Suprapubic skin (tissue), 4 donors: ENCODE measurements around the gene TMTC2. TPM values are rescaled to one million over a fixed set of nuclear protein-coding genes. Genes with fewer than 3 reads are reported as not detected.

Experiments used
- DNase-seq, 2 donors: peaks; one replicate each; pipeline ENCODE4 v3.0.0-alpha.2; 2019; ENCODE audit warnings: low spot score in 2 of 2
- H3K27ac ChIP-seq: fragments of 200-600 bp; sonication (generic); one replicate; pipeline ENCODE4 v1.5.1; 2019
- H3K27me3 ChIP-seq: fragments of 200-600 bp; sonication (generic); one replicate; pipeline ENCODE4 v1.5.1; 2019
- H3K36me3 ChIP-seq: fragments of 200-600 bp; sonication (generic); one replicate; pipeline ENCODE4 v1.5.1; 2019
- H3K4me1 ChIP-seq: fragments of 200-600 bp; sonication (generic); one replicate; pipeline ENCODE4 v1.5.1; 2019
- H3K4me3 ChIP-seq: fragments of 200-600 bp; sonication (generic); one replicate; pipeline ENCODE4 v1.5.1; 2019; ENCODE audit warnings: mild to moderate bottlenecking
- H3K9me3 ChIP-seq: fragments of 200-600 bp; sonication (generic); one replicate; pipeline ENCODE4 v1.5.1; 2019
- EP300 ChIP-seq: sonication (generic); formaldehyde crosslinking; IDR thresholded peaks from one replicate; pipeline ENCODE4 v1.6.1; 2017; ENCODE audit warnings: antibody characterized with exemption
- POLR2A ChIP-seq, 2 donors: fragments of 450-650 bp; IDR thresholded peaks; one replicate each; pipeline ENCODE4 v1.6.1; 2017; ENCODE audit warnings: antibody characterized with exemption in 2 of 2, mild to moderate bottlenecking in 2 of 2, moderate library complexity in 2 of 2
- POLR2AphosphoS5 ChIP-seq, 3 donors: sonication (generic); formaldehyde crosslinking; IDR thresholded peaks; one replicate each; pipeline ENCODE4 v1.6.1; 2017; ENCODE audit warnings: antibody characterized with exemption in 3 of 3
- WGBS: methylation state at CpG from one replicate; pipeline ENCODE4 v1.1.5; 2018; 5-methylcytosine and 5-hydroxymethylcytosine counted together
- total RNA-seq, 4 donors: library from RNA; depleted of rRNA; stranded (reverse); fragments of >200 nt; gene quantifications; one replicate each; pipeline ENCODE4 v1.1.0, GENCODE V29; 2016
- TF ChIP-seq, protein P1 (sequence below), 2 donors: fragments of 200-600 bp in 1 of 2; fragments of 450-650 bp in 1 of 2; sonication (generic) in 1 of 2; IDR thresholded peaks; one replicate each; pipeline ENCODE4 v1.5.1; 2016 to 2019; ENCODE audit warnings: antibody characterized with exemption in 2 of 2, mild to moderate bottlenecking in 1 of 2, moderate library complexity in 1 of 2

TMTC2 gene
- total RNA-seq, 4 donors from 2014 or later, result 16.7 to 21.1 (median 18.9) TPM

DNA sequence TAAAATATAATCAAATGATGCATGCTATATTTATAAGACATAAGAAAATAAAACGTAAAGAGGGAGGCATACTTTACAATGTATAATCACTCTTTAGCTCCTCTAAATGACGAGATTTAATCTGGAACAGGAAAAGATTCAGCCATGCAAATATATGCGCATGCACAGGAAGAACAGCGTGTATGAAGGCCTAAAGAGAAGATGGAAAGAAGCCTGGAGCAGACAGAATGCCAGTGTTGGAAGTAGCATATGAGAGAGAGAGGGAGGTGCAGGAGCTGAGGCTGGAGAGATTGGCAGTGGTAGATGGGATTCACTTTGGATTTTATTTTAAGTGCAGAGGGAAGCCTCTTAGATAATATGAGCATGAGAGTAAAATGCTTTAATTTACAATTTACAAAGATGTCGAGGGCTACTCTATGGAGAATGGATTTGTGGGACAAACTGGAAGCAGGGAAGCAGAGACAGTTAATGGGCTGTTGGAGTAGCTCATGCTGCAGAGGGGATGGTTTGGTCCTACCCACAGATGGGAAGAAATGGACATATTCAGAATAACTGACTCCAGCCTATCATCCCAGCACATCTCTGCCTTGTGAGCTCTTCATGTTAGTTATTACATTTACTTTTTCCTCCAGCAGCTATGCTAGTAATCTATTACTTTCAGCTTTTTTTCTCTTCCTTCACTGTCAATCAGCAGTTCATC, 411.1 kb downstream of the TMTC2 start:
- TF ChIP-seq, protein P1, sequence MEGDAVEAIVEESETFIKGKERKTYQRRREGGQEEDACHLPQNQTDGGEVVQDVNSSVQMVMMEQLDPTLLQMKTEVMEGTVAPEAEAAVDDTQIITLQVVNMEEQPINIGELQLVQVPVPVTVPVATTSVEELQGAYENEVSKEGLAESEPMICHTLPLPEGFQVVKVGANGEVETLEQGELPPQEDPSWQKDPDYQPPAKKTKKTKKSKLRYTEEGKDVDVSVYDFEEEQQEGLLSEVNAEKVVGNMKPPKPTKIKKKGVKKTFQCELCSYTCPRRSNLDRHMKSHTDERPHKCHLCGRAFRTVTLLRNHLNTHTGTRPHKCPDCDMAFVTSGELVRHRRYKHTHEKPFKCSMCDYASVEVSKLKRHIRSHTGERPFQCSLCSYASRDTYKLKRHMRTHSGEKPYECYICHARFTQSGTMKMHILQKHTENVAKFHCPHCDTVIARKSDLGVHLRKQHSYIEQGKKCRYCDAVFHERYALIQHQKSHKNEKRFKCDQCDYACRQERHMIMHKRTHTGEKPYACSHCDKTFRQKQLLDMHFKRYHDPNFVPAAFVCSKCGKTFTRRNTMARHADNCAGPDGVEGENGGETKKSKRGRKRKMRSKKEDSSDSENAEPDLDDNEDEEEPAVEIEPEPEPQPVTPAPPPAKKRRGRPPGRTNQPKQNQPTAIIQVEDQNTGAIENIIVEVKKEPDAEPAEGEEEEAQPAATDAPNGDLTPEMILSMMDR (IDR thresholded peaks at IDR 0.05), result no peak
- no peak for TF ChIP-seq POLR2AphosphoS5 (IDR thresholded peaks at IDR 0.05)
- TF ChIP-seq POLR2A (IDR thresholded peaks at IDR 0.05), result no peak
- no peak for TF ChIP-seq EP300
- Histone ChIP-seq H3K9me3 (no peaks in the 10 kb centered on the region), H3K27ac (no peak overlapping the region), H3K4me3 (no peak overlapping the region), H3K4me1 (no peaks in the 10 kb centered on the region), H3K36me3 (no peaks in the 10 kb centered on the region), H3K27me3 (no peaks in the 10 kb centered on the region)
- WGBS, result 73% methylated on average over 5 of the region's 5 CpGs
- DNase-seq, result no peak

DNA sequence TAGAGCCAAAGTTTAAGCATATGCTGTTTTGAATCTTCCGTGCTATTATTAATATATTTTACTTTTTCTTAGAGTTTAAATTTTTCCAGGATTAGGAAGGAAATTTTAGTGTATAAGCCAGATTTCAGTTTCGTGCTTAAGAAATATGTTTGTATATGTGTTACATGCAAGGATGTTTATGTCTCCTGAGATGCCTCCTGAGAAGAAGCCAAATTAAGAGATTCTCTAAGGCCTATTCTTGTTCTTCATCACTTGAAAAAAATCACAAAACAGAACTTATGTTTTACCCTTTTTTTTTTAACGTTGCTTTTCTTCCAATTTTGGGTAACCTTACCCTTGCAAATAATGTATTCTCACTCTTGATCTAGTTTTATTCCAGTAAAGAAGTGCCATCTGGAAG, 412.7 kb downstream of the TMTC2 start:
- no peaks in the 10 kb centered on the region for H3K36me3 ChIP-seq
- no peak overlapping the region for H3K27ac ChIP-seq
- 95% methylated on average over 3 of the region's 3 CpGs for WGBS
- H3K4me3 ChIP-seq, result no peak overlapping the region
- H3K9me3 ChIP-seq, result no peaks in the 10 kb centered on the region
- no peak for TF ChIP-seq POLR2A (IDR thresholded peaks at IDR 0.05)
- TF ChIP-seq POLR2AphosphoS5 (IDR thresholded peaks at IDR 0.05), result no peak
- TF ChIP-seq, protein P1 (IDR thresholded peaks at IDR 0.05), result no peak
- TF ChIP-seq EP300, result no peak
- no peak for DNase-seq
- no peaks in the 10 kb centered on the region for H3K4me1 ChIP-seq
- no peaks in the 10 kb centered on the region for H3K27me3 ChIP-seq

DNA sequence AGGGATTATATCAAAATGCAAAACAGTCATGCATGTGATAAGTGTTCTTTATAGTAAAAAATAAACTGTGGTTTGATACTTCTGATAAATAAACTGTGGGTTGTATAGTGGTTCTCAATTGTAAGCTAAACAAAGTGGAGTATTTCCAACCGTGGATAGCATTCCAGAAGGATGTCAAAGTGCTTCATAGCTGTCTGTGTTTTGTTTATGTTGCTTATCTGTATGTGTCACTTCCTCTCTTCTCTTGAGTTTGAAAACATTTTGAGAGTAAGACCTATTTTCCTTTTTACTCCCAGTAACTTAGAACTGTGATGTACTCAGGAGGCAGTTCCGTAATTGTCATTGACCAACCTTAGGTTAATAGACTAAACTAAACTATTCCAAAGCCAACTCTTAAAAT, 415.8 kb downstream of the TMTC2 start:
- TF ChIP-seq, protein P1 (IDR thresholded peaks at IDR 0.05), result no peak
- TF ChIP-seq EP300 (no peak), POLR2AphosphoS5 (IDR thresholded peaks at IDR 0.05) (no peak), POLR2A (IDR thresholded peaks at IDR 0.05) (no peak)
- H3K4me1 ChIP-seq, result no peaks in the 10 kb centered on the region
- 81% methylated on average over 2 of the region's 2 CpGs for WGBS
- H3K9me3 ChIP-seq, result no peaks in the 10 kb centered on the region
- no peak for DNase-seq
- H3K27me3 ChIP-seq, result no peaks in the 10 kb centered on the region
- H3K27ac ChIP-seq, result no peak overlapping the region
- no peak overlapping the region for H3K4me3 ChIP-seq
- H3K36me3 ChIP-seq, result no peaks in the 10 kb centered on the region

DNA sequence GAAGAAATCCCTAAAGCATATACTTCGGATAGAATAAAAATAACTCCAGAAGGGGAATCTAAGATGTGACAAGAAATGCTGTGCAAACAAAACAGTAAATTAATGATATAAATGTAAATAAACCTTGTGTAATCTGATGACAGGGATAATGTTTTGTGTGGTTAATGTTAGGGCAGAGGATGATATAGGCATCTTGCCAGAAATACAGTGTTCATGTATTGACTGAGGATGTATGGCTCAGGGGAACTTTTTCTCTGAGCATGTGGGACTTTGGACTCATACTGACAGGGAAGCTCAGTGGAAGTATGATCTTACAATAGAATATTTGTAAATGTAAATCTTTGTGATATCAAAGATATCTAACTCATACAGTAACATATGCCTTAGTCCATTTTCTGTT, 420.2 kb downstream of the TMTC2 start:
- H3K9me3 ChIP-seq, result no peaks in the 10 kb centered on the region
- no peak for DNase-seq
- no peaks in the 10 kb centered on the region for H3K27me3 ChIP-seq
- no peaks in the 10 kb centered on the region for H3K36me3 ChIP-seq
- TF ChIP-seq POLR2AphosphoS5 (IDR thresholded peaks at IDR 0.05), result no peak
- no peak for TF ChIP-seq EP300
- no peak for TF ChIP-seq POLR2A (IDR thresholded peaks at IDR 0.05)
- TF ChIP-seq, protein P1 (IDR thresholded peaks at IDR 0.05), result no peak
- no peaks in the 10 kb centered on the region for H3K4me1 ChIP-seq
- H3K4me3 ChIP-seq, result no peak overlapping the region
- 86% methylated on average over 1 of the region's 1 CpG for WGBS
- H3K27ac ChIP-seq, result no peak overlapping the region

DNA sequence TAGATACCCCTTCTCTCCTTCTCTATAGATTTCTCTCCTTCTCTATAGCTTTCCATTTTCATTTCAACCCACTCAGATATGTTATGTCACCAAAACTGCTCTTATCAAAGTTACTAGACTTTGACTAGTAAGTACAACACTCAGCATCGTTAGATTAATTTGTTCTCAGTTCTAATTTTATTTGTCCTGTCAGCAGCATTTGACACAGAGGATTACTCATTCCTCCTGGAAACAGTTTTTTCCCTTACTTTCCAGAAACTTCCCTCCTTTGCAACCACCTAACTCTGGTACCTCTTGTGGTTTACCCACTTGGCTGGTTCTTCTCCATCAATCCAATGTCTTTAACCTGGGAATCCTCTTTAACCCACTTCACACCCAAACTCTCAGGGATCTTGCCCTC, 423.7 kb downstream of the TMTC2 start:
- Histone ChIP-seq H3K27ac (no peak overlapping the region), H3K27me3 (no peaks in the 10 kb centered on the region), H3K4me1 (no peaks in the 10 kb centered on the region), H3K4me3 (no peak overlapping the region), H3K9me3 (no peaks in the 10 kb centered on the region), H3K36me3 (no peaks in the 10 kb centered on the region)
- 74% methylated on average over 1 of the region's 1 CpG for WGBS
- no peak for TF ChIP-seq EP300
- TF ChIP-seq, protein P1 (IDR thresholded peaks at IDR 0.05), result no peak
- no peak for TF ChIP-seq POLR2AphosphoS5 (IDR thresholded peaks at IDR 0.05)
- no peak for TF ChIP-seq POLR2A (IDR thresholded peaks at IDR 0.05)
- DNase-seq, result no peak
